Measurements from ENCODE around the gene SCGN. TPM values are rescaled to one million over a fixed set of nuclear protein-coding genes. Genes with fewer than 3 reads are reported as not detected.

Gene SCGN
- total and polyA plus RNA-seq, 11 donors = 0.27 to 12.0 (median 1.1) TPM; not detected in 3

DNA sequence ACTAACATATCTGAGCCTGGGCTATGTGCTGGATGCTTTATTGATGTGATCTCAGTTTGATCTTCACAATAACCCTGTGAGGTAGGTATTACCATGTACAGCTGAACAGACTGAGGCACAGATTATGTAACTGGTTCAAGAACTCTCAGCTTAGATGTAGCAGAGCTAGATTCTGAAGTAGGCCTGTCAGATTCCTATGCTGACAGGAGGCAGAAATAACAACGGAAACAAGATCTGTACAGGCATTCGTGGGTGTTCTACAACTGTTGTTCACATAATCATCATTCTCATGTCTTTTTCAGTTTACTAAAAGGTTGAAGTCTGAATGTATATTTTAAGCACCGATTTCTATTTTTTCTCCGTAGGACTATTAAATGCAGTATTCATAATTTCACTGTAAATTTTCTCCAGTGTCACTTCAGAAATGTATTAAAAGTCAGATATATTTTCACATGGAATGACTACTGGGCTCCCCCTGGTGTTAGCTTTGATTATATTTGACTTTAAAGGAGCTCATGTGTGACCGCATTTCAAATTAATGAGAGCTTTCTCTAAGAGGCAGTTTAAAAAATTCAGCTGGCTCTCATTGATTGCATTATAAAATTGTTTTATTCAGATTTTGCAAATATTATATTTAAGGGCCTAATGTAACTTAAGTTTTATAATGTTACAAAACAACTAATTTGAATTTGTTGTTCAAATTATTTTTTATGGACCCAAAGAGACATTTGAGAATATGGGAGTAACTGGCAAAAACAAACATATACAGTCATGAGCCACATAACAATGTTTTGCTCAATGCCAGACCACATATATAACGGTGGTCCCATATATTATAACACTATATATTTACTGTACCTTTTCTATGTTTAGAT is 66.1 kb downstream of the SCGN start:
- WGBS, 4 donors = 30 to 37% (median 33%) methylated on average over 6 of the region's 6 CpGs
- intact Hi-C loops (cut with DNase I) = loop anchor here in 4 of 10 donors (5.0 to 10.0 kb wide), 3 partner anchors 177 to 496 kb away; no protein-coding TSS in a partner anchor
- no peaks in the 10 kb centered on the region for H3K9me3 ChIP-seq
- TF ChIP-seq POLR2A (IDR thresholded peaks at IDR 0.05) = no peak
- peak; percentile 21 to 70 (median 54) for TF ChIP-seq CTCF (IDR thresholded peaks at IDR 0.05)
- DNase-seq (no peak), ATAC-seq (no peak)
- peaks cover 0 to 6% (median 0%) of the 10 kb centered on the region in 12 donors for H3K4me1 ChIP-seq
- H3K27ac ChIP-seq = no peak overlapping the region
- H3K36me3 ChIP-seq = no peaks in the 10 kb centered on the region
- peaks cover 0 to 12% (median 0%) of the 10 kb centered on the region in 9 donors for H3K27me3 ChIP-seq
- no peak overlapping the region for H3K4me3 ChIP-seq

- intact Hi-C loops (cut with DNase I) = loop anchor here in 1 of 10 donors (10.0 kb wide), 1 partner anchor 268 kb away; no protein-coding TSS in a partner anchor
- Histone ChIP-seq H3K36me3 (no peaks in the 10 kb centered on the region), H3K4me1 (no peaks in the 10 kb centered on the region), H3K27me3 (peaks cover 0 to 23% (median 0%) of the 10 kb centered on the region in 9 donors), H3K27ac (no peak overlapping the region), H3K4me3 (no peak overlapping the region), H3K9me3 (no peaks in the 10 kb centered on the region)
- ATAC-seq = no peak
- TF ChIP-seq CTCF (IDR thresholded peaks at IDR 0.05) = no peak
- no peak for TF ChIP-seq POLR2A (IDR thresholded peaks at IDR 0.05)
- 91 to 93% (median 92%) methylated on average over 37 of the region's 37 CpGs for WGBS, 4 donors
- DNase-seq = no peak
These were observed 74.3 kb downstream of the SCGN start for GRCh38 chr6:25726122-25726911.

DNA sequence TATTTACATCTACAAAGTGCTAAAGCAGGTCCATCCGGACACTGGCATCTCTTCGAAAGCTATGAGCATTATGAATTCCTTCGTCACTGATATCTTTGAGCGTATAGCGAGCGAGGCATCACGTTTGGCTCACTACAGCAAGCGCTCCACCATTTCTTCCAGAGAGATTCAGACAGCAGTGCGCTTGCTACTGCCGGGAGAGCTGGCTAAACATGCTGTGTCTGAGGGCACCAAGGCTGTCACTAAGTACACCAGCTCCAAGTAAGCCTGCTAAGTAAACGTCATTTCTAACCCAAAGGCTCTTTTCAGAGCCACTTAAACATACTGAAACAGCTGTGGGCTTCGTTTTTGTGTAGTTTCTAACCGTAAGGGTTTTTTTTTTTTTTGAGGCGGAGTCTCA is 75.0 kb downstream of the SCGN start:
- Histone ChIP-seq H3K36me3 (no peaks in the 10 kb centered on the region), H3K9me3 (peaks cover 0 to 2% (median 0%) of the 10 kb centered on the region in 12 donors), H3K4me3 (no peak overlapping the region), H3K27ac (no peak overlapping the region), H3K4me1 (no peaks in the 10 kb centered on the region), H3K27me3 (peaks cover 0 to 29% (median 6%) of the 10 kb centered on the region in 9 donors)
- ATAC-seq = no peak
- TF ChIP-seq POLR2A (IDR thresholded peaks at IDR 0.05) = no peak
- no peak for TF ChIP-seq CTCF (IDR thresholded peaks at IDR 0.05)
- WGBS, 4 donors = 84 to 91% (median 87%) methylated on average over 14 of the region's 14 CpGs
- intact Hi-C loops (cut with DNase I) = loop anchor here in 1 of 10 donors (10.0 kb wide), 1 partner anchor 268 kb away; no protein-coding TSS in a partner anchor
- no peak for DNase-seq

DNA sequence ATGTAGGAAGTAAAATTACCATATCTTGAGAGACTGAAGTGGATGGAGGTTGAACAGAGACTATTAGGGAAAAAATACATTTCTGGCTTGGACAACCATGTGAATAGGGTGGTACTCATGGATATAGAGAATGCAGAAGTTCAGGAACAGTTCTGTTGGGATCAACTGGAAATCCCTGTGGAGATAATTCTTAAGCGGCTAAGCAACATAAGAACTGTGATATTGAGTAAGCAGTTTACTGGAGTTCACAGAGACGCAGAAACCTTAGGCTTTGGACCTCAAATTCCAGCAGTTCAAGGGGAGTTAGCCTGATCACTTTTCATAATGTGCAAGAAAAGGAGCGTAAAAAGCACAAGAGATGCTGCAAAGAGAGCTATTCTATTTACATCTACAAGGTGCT is 78.9 kb downstream of the SCGN start:
- no peak overlapping the region for H3K4me3 ChIP-seq
- TF ChIP-seq CTCF (IDR thresholded peaks at IDR 0.05) = no peak
- no peak for TF ChIP-seq POLR2A (IDR thresholded peaks at IDR 0.05)
- no peak for DNase-seq
- intact Hi-C loops (cut with DNase I) = no loop called here
- WGBS, 4 donors = 92 to 94% (median 92%) methylated on average over 3 of the region's 3 CpGs
- H3K27me3 ChIP-seq = peaks cover 0 to 38% (median 6%) of the 10 kb centered on the region in 9 donors
- ATAC-seq = no peak
- H3K36me3 ChIP-seq = no peaks in the 10 kb centered on the region
- H3K9me3 ChIP-seq = peaks cover 0 to 3% (median 0%) of the 10 kb centered on the region in 12 donors
- no peak overlapping the region for H3K27ac ChIP-seq
- no peaks in the 10 kb centered on the region for H3K4me1 ChIP-seq
